H9 (cell line): ENCODE measurements around the gene SYT2. TPM values are rescaled to one million over a fixed set of nuclear protein-coding genes. Genes with fewer than 3 reads are reported as not detected.
A peak's percentile ranks its signal among the peaks of the same experiment; 100 is the strongest.

Experiments
- DNase-seq: peaks from one replicate; pipeline ENCODE4 v3.0.0-alpha.2; 2017
- H2AFZ ChIP-seq: one replicate; pipeline ENCODE4 v1.6.1; 2013; ENCODE audit warnings: mild to moderate bottlenecking, low read length, control low read depth, moderate library complexity
- H2AK5ac ChIP-seq: 2 replicates; pipeline ENCODE4 v1.6.1; 2013; ENCODE audit warnings: low read length, control low read depth, mixed read lengths; ENCODE audit not compliant: insufficient read length
- H2BK120ac ChIP-seq: one replicate; pipeline ENCODE4 v1.6.1; 2013; ENCODE audit warnings: low read depth, mild to moderate bottlenecking, low read length, control low read depth, inconsistent platforms; ENCODE audit not compliant: poor library complexity, severe bottlenecking
- H2BK12ac ChIP-seq: 2 replicates; pipeline ENCODE4 v1.6.1; 2013; ENCODE audit warnings: low read length, control low read depth, mixed read lengths, low read depth; ENCODE audit not compliant: insufficient read length
- H2BK15ac ChIP-seq: 2 replicates; pipeline ENCODE4 v1.6.1; 2013; ENCODE audit warnings: low read depth, low read length, control low read depth
- H2BK20ac ChIP-seq: one replicate; pipeline ENCODE4 v1.6.1; 2013; ENCODE audit warnings: low read depth, mild to moderate bottlenecking, low read length, control low read depth, inconsistent platforms; ENCODE audit not compliant: poor library complexity, severe bottlenecking
- H2BK5ac ChIP-seq: 2 replicates; pipeline ENCODE4 v1.6.1; 2013; ENCODE audit warnings: low read length, control low read depth, mixed read lengths; ENCODE audit not compliant: insufficient read length
- H3K14ac ChIP-seq: 2 replicates; pipeline ENCODE4 v1.6.1; 2013; ENCODE audit warnings: low read length, control low read depth; ENCODE audit not compliant: insufficient read depth
- H3K18ac ChIP-seq: 2 replicates; pipeline ENCODE4 v1.6.1; 2013; ENCODE audit warnings: low read depth, mild to moderate bottlenecking, mixed read lengths, low read length, control low read depth; ENCODE audit not compliant: insufficient read length
- H3K23ac ChIP-seq: 2 replicates; pipeline ENCODE4 v1.6.1; 2013; ENCODE audit warnings: low read length, control low read depth, mixed read lengths, low read depth; ENCODE audit not compliant: insufficient read length
- H3K23me2 ChIP-seq: 2 replicates; pipeline ENCODE4 v1.6.1; 2013; ENCODE audit warnings: low read depth, mild to moderate bottlenecking, mixed read lengths, low read length, control low read depth; ENCODE audit not compliant: insufficient read length, poor library complexity, severe bottlenecking
- H3K27ac ChIP-seq: 2 replicates; pipeline ENCODE4 v1.5.1; 2013; ENCODE audit warnings: low read length, control low read depth, mixed read lengths, low read depth; ENCODE audit not compliant: insufficient read length
- H3K27me3 ChIP-seq: 2 replicates; pipeline ENCODE4 v1.6.1; 2013; ENCODE audit warnings: low read length, control low read depth, inconsistent platforms; ENCODE audit not compliant: insufficient read depth
- H3K4ac ChIP-seq: 2 replicates; pipeline ENCODE4 v1.6.1; 2013; ENCODE audit warnings: low read depth, mild to moderate bottlenecking, control low read depth, inconsistent platforms, low read length, moderate library complexity
- H3K4me1 ChIP-seq: 2 replicates; pipeline ENCODE4 v1.6.1; 2013; ENCODE audit warnings: low read length, control low read depth, inconsistent platforms; ENCODE audit not compliant: insufficient read depth
- H3K4me2 ChIP-seq: 2 replicates; pipeline ENCODE4 v1.6.1; 2013; ENCODE audit warnings: low read length, control low read depth, mixed read lengths; ENCODE audit not compliant: insufficient read length, insufficient read depth
- H3K56ac ChIP-seq: 2 replicates; pipeline ENCODE4 v1.6.1; 2013; ENCODE audit warnings: low read depth, mild to moderate bottlenecking, mixed read lengths, low read length, control low read depth; ENCODE audit not compliant: insufficient read length
- H3K79me1 ChIP-seq: 2 replicates; pipeline ENCODE4 v1.6.1; 2013; ENCODE audit warnings: low read depth, mild to moderate bottlenecking, moderate library complexity, low read length, control low read depth, inconsistent platforms; ENCODE audit not compliant: insufficient read depth, poor library complexity, severe bottlenecking
- H3K79me2 ChIP-seq: 2 replicates; pipeline ENCODE4 v1.6.1; 2013; ENCODE audit warnings: low read length, control low read depth, inconsistent platforms; ENCODE audit not compliant: insufficient read depth
- H3K9ac ChIP-seq: 2 replicates; pipeline ENCODE4 v1.6.1; 2013; ENCODE audit warnings: low read length, control low read depth, mixed read lengths; ENCODE audit not compliant: insufficient read length; ENCODE audit errors: extremely low read depth
- H3K9me3 ChIP-seq: one replicate; pipeline ENCODE4 v1.6.1; 2013; ENCODE audit warnings: low read depth, low read length, inconsistent platforms; ENCODE audit not compliant: control insufficient read depth
- H3T11ph ChIP-seq: one replicate; pipeline ENCODE4 v1.6.1; 2013; ENCODE audit warnings: mild to moderate bottlenecking, low read length, control low read depth, inconsistent platforms
- H4K20me1 ChIP-seq: one replicate; pipeline ENCODE4 v1.6.1; 2013; ENCODE audit not compliant: control insufficient read depth, insufficient read length, insufficient read depth
- H4K5ac ChIP-seq: 2 replicates; pipeline ENCODE4 v1.6.1; 2013; ENCODE audit warnings: low read depth, mild to moderate bottlenecking, mixed read lengths, low read length, control low read depth; ENCODE audit not compliant: insufficient read length
- H4K8ac ChIP-seq: replicated peaks from 2 replicates; pipeline ENCODE4 v1.6.1; 2013; ENCODE audit warnings: low read length, control low read depth, mixed read lengths, low read depth; ENCODE audit not compliant: insufficient read length
- H4K91ac ChIP-seq: 2 replicates; pipeline ENCODE4 v1.6.1; 2013; ENCODE audit warnings: low read depth, mild to moderate bottlenecking, moderate library complexity, mixed read lengths, low read length, control low read depth; ENCODE audit not compliant: insufficient read length
- H3K27ac Mint-ChIP-seq, 3 experiments: 2 replicates in 2 of 3; 3 replicates in 1 of 3; pipeline ENCODE4 v1.8.0; 2020 to 2021; ENCODE audit warnings: mixed read lengths in 3 of 3, mild to moderate bottlenecking in 1 of 3, moderate library complexity in 1 of 3
- H3K27me3 Mint-ChIP-seq: 2 replicates; pipeline ENCODE4 v1.8.0; 2021; ENCODE audit warnings: low read depth, mild to moderate bottlenecking, moderate library complexity, mixed read lengths
- H3K36me3 Mint-ChIP-seq, 3 experiments: 2 replicates in 2 of 3; 3 replicates in 1 of 3; pipeline ENCODE4 v1.8.0; 2020 to 2021; ENCODE audit warnings: low read depth in 3 of 3, mixed read lengths in 3 of 3; ENCODE audit not compliant: insufficient read depth in 1 of 3
- H3K4me1 Mint-ChIP-seq, 2 experiments: 2 replicates each; pipeline ENCODE4 v1.8.0; 2020; ENCODE audit warnings: mixed read lengths in 2 of 2
- H3K4me3 Mint-ChIP-seq, 2 experiments: 2 replicates in 1 of 2; 3 replicates in 1 of 2; pipeline ENCODE4 v1.8.0; 2020 to 2021; ENCODE audit warnings: mild to moderate bottlenecking in 2 of 2, mixed read lengths in 2 of 2, moderate library complexity in 1 of 2
- H3K9me3 Mint-ChIP-seq, 2 experiments: 2 replicates in 1 of 2; 3 replicates in 1 of 2; pipeline ENCODE4 v1.8.0; 2020; ENCODE audit warnings: mild to moderate bottlenecking in 2 of 2, mixed read lengths in 2 of 2, moderate library complexity in 1 of 2
- CTCF ChIP-seq: fragments of 200-600 bp; sonication (generic); conservative IDR thresholded peaks from 3 replicates; pipeline ENCODE4 v1.8.0; 2021; ENCODE audit warnings: antibody characterized with exemption, mild to moderate bottlenecking
- WGBS: extraction: QIAGEN DNeasy Blood & Tissue Kit; methylation state at CpG from one replicate; pipeline ENCODE4 v1.1.7; 2013; ENCODE audit warnings: missing lambda C conversion rate, low lambda C conversion rate, mixed read lengths; ENCODE audit not compliant: insufficient read length; ENCODE audit errors: extremely low coverage; 5-methylcytosine and 5-hydroxymethylcytosine counted together
- total RNA-seq: library from RNA; stranded (reverse); gene quantifications from 2 replicates; pipeline ENCODE4 v1.2.1, GENCODE V29; 2021

SYT2 gene
- total RNA-seq, 1 experiment from 2014 or later, result 3.3 TPM

DNA sequence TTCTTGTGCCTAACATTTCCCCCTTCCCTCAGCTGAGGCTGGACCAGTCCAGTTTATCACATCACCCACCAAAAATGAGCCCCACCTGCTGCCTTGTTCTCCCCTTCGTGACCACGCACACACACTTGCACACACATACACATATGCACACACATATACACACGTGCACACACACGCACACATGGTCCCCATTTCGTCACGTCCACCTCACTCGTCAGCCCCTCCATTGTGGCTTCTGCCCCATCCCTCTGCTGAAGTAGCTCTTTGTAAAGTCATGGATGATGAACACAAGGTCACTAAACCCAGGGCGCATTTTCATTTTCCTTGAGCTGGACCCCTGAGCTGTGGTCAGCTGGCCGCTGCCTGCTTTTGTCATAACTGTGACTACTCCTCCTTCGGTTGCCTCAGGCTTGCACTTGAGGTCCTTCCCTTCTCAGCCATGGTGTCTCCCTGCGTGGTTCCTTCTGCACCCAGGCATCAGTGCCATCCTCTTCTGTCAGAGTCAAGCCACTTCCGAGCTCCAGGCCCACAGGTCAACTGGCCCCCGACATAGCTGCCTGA is 93.8 kb downstream of the SYT2 start:
- Histone ChIP-seq H2BK15ac (no peak overlapping the region), H3K9me3 (no peaks in the 10 kb centered on the region), H2BK12ac (no peak overlapping the region), H3K27me3 (no peaks in the 10 kb centered on the region), H3K18ac (no peak overlapping the region), H3K4ac (no peak overlapping the region), H3K23me2 (no peaks in the 10 kb centered on the region), H2BK120ac (no peak overlapping the region), H4K20me1 (no peaks in the 10 kb centered on the region), H3K79me1 (no peaks in the 10 kb centered on the region), H3K27ac (no peak overlapping the region), H2BK5ac (no peak overlapping the region), H2BK20ac (no peak overlapping the region), H3K4me1 (0 out of 2 replicates have a peak, but pooled peaks cover 4% of the 10 kb centered on the region), H4K5ac (no peak overlapping the region), H3K79me2 (no peaks in the 10 kb centered on the region), H2AK5ac (no peak overlapping the region), H2AFZ (no peak overlapping the region), H3K23ac (no peak overlapping the region), H3K9ac (no peak overlapping the region), H3K56ac (no peak overlapping the region), H3K14ac (no peak overlapping the region), H3K4me2 (no peak overlapping the region), H4K8ac (no peak overlapping the region), H3T11ph (no peak overlapping the region), H4K91ac (no peak overlapping the region)
- H3K27ac Mint-ChIP-seq, result peak overlapping the region; percentile 5 to 38 (median 13); a peak in 3 of 7 replicates
- peaks cover 0 to 8% (median 0%) of the 10 kb centered on the region in 3 experiments; a peak in 2 of 7 replicates for H3K36me3 Mint-ChIP-seq
- H3K9me3 Mint-ChIP-seq, result peaks cover 0 to 6% of the 10 kb centered on the region in 2 experiments; a peak in 1 of 5 replicates
- H3K4me1 Mint-ChIP-seq, result peaks cover 25 to 27% of the 10 kb centered on the region in 2 experiments
- TF ChIP-seq CTCF, result no peak
- H3K4me3 Mint-ChIP-seq, result no peak overlapping the region
- no peak for DNase-seq
- H3K27me3 Mint-ChIP-seq, result peaks cover 1% of the 10 kb centered on the region; the same call in 1 of the 2 replicates
- WGBS, result no CpG with 5 or more reads among the region's 13 CpGs
